ENCODE data around the gene TRIM13. TPM values are rescaled to one million over a fixed set of nuclear protein-coding genes. Genes with fewer than 3 reads are reported as not detected.

TRIM13 gene
- total RNA-seq, 2 donors from 2014 or later = 15.8 to 16.0 TPM

- TF ChIP-seq, protein P1, sequence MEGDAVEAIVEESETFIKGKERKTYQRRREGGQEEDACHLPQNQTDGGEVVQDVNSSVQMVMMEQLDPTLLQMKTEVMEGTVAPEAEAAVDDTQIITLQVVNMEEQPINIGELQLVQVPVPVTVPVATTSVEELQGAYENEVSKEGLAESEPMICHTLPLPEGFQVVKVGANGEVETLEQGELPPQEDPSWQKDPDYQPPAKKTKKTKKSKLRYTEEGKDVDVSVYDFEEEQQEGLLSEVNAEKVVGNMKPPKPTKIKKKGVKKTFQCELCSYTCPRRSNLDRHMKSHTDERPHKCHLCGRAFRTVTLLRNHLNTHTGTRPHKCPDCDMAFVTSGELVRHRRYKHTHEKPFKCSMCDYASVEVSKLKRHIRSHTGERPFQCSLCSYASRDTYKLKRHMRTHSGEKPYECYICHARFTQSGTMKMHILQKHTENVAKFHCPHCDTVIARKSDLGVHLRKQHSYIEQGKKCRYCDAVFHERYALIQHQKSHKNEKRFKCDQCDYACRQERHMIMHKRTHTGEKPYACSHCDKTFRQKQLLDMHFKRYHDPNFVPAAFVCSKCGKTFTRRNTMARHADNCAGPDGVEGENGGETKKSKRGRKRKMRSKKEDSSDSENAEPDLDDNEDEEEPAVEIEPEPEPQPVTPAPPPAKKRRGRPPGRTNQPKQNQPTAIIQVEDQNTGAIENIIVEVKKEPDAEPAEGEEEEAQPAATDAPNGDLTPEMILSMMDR (IDR thresholded peaks at IDR 0.05) = no peak
- H3K4me1 ChIP-seq = no peaks in the 10 kb centered on the region
- no peaks in the 10 kb centered on the region for H3K36me3 ChIP-seq
- no peak for DNase-seq (ENCODE audit: low spot score)
- peaks cover 0 to 10% of the 10 kb centered on the region in 2 donors for H3K9me3 ChIP-seq
- H3K27me3 ChIP-seq = no peaks in the 10 kb centered on the region
- no peak overlapping the region for H3K27ac ChIP-seq
- H3K4me3 ChIP-seq = no peak overlapping the region
These were observed 40.7 kb upstream of the TRIM13 start for GRCh38 chr13:49956131-49956530.

DNA sequence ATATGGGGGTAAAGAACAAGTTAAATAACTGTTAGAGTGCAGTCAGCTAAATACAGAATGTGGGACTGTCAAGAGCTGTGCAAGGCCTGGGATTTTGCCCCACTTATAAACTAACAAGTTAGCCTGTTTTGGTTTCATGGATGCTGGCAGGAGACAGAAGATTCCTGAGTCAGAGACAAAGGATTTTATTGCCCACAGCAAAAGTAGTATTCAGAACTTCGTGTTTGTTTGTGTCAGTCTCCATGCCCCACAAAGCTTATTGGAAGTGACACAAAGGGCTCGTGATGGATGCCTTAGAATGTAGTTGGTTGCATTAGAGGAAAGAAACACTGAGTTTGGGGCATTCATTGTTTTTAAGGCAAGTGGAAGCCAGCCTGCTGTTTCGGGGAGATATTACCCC is 38.5 kb upstream of the TRIM13 start:
- Histone ChIP-seq H3K9me3 (peaks cover 0 to 28% of the 10 kb centered on the region in 2 donors), H3K27ac (no peak overlapping the region), H3K27me3 (no peaks in the 10 kb centered on the region), H3K4me1 (no peaks in the 10 kb centered on the region), H3K4me3 (no peak overlapping the region), H3K36me3 (no peaks in the 10 kb centered on the region)
- TF ChIP-seq, protein P1 (IDR thresholded peaks at IDR 0.05) = no peak
- DNase-seq (ENCODE audit: low spot score) = no peak

DNA sequence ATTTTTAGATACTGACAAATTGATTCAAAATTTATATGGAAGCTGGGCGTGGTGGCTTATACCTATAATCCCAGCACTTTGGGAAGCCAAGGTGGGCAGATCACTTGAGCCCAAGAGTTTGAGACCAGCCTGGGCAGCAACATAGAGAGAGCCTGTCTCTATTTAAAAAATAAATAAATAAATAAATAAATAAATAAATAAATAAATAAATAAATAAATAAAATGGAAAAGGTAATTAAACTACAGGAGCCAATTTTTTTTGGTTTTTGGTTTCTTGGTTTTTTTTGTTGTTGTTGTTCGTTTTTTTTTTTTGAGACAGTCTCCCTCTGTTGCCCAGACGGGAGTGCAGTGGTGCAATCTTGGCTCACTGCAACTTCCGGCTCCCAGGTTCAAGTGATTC is 29.4 kb upstream of the TRIM13 start:
- TF ChIP-seq, protein P1 (IDR thresholded peaks at IDR 0.05) = no peak
- Histone ChIP-seq H3K9me3 (peaks cover 0 to 13% of the 10 kb centered on the region in 2 donors), H3K4me3 (no peak overlapping the region), H3K4me1 (no peaks in the 10 kb centered on the region), H3K27ac (no peak overlapping the region), H3K27me3 (no peaks in the 10 kb centered on the region), H3K36me3 (no peaks in the 10 kb centered on the region)
- no peak for DNase-seq (ENCODE audit: low spot score)

DNA sequence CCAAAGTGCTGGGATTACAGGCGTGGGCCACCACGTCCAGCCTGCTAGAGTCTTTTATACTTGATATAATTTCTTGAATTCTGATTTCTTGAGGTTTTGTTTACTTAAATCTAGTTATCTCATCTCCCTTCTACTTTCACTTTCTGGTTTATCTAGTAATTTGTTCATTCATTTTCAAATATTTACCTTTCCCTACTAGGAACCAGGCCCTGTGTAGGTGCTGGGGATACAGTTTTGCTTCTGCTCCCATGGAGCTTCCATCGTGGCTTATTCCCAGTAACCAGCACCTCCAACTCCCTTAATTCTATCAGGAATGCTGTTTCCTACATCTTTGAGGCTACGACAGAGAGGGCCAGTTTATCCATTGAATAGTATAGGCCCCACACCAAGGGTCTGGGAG is 24.1 kb upstream of the TRIM13 start:
- Histone ChIP-seq H3K9me3 (no peaks in the 10 kb centered on the region), H3K36me3 (no peaks in the 10 kb centered on the region), H3K27ac (no peak overlapping the region), H3K4me3 (no peak overlapping the region), H3K27me3 (no peaks in the 10 kb centered on the region), H3K4me1 (no peaks in the 10 kb centered on the region)
- TF ChIP-seq, protein P1 (IDR thresholded peaks at IDR 0.05) = no peak
- no peak for DNase-seq (ENCODE audit: low spot score)

GRCh38 chr13:49975826-49976225 is 21.0 kb upstream of the TRIM13 start:
- Histone ChIP-seq H3K4me3 (no peak overlapping the region), H3K9me3 (no peaks in the 10 kb centered on the region), H3K4me1 (no peaks in the 10 kb centered on the region), H3K36me3 (no peaks in the 10 kb centered on the region), H3K27ac (no peak overlapping the region), H3K27me3 (no peaks in the 10 kb centered on the region)
- TF ChIP-seq, protein P1 (IDR thresholded peaks at IDR 0.05) = no peak
- DNase-seq (ENCODE audit: low spot score) = no peak

All from right atrium auricular region (tissue), 2 donors.